GM12875 (cell line): ENCODE measurements around the gene MUTYH.

Experiments
- H3K4me3 ChIP-seq: one replicate; pipeline ENCODE4 v1.5.1; 2011; ENCODE audit warnings: low read depth, low read length, control low read depth
- CTCF ChIP-seq: IDR thresholded peaks from 2 replicates; pipeline ENCODE4 v1.5.1; 2011; ENCODE audit warnings: low read depth, mild to moderate bottlenecking, control low read depth, inconsistent platforms, low read length, moderate library complexity, borderline replicate concordance; ENCODE audit not compliant: insufficient read depth

MUTYH gene

DNA sequence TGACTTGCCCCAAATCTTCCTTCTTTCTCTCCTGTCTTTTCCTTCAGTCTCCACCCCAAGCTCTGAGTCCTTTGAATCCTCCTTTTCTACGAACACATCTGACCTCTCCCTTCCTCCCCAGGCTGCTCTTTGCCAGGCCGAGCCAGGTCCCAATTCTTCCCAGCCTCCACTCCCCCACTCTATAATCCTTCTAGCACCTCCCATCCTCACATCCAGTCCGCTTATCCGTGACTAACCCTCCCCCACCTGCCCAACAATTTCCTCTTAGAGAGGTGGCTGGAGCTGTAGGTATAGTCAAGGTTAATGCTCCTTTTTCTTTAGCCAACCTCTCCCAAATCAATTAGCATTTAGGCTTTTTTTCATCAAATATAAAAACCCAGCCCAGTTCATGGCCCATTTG is 23.1 kb downstream of the MUTYH start:
- no peak overlapping the region for H3K4me3 ChIP-seq
- no peak for TF ChIP-seq CTCF

DNA sequence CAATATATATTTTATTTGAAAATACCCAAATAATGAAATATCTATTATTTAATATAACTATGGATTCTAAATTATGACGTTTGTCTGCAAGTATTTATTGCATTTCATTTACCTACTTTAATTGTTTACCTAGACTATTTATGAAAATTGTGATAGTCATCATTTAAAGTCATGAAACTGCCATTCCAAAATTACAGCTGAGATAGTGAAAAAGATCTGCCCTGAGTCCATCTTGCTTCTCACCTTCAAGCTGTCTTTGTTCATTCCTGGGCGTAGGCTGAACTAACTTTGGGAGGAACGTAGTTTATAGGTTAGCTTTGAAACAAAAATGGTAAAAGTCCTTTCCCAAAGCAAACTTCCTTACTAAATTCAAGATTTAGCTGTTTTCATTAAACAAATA is 26.0 kb downstream of the MUTYH start:
- no peak overlapping the region for H3K4me3 ChIP-seq
- TF ChIP-seq CTCF: no peak

DNA sequence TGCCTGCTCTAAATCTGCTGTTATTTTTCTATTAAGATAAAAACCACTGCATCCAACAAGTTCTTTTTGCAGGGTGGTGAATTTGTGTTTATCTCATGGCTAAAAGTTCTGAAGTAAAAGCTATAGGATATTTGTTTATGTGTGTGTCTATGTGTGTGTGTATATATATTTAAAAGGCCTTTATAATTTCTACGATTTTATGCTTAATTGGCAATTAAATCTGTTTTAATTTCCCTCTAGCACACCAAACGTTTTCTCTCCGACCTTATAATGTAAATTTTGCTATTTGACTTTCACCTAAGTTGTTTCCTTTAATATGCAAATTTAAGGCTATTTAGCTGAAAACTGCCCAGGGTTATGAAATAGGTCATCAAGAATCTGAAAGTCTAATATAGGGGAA is 33.3 kb downstream of the MUTYH start:
- no peak overlapping the region for H3K4me3 ChIP-seq
- TF ChIP-seq CTCF: no peak

- TF ChIP-seq CTCF: no peak
- peak overlapping the region; percentile 10 for H3K4me3 ChIP-seq
Measured at GRCh38 chr1:45306319-45306718, 33.9 kb downstream of the MUTYH start.

DNA sequence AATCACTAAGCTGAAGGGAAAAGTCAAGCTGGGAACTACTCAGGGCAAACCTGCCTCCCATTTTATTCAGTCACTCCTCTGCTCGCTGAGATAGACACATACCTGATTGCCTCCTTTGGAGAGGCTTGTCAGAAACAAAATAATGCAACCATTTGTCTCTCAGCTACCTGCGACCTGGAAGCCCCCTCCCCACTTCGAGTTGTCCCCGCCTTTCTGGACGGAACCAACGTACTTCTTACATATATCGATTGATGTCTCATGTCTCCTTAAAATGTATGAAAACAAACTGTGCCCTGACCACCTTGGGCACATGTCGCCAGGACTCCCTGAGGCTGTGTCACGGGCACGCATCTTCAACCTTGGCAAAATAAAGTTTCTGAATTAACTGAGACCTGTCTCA is 35.0 kb downstream of the MUTYH start:
- H3K4me3 ChIP-seq: no peak overlapping the region
- no peak for TF ChIP-seq CTCF

DNA sequence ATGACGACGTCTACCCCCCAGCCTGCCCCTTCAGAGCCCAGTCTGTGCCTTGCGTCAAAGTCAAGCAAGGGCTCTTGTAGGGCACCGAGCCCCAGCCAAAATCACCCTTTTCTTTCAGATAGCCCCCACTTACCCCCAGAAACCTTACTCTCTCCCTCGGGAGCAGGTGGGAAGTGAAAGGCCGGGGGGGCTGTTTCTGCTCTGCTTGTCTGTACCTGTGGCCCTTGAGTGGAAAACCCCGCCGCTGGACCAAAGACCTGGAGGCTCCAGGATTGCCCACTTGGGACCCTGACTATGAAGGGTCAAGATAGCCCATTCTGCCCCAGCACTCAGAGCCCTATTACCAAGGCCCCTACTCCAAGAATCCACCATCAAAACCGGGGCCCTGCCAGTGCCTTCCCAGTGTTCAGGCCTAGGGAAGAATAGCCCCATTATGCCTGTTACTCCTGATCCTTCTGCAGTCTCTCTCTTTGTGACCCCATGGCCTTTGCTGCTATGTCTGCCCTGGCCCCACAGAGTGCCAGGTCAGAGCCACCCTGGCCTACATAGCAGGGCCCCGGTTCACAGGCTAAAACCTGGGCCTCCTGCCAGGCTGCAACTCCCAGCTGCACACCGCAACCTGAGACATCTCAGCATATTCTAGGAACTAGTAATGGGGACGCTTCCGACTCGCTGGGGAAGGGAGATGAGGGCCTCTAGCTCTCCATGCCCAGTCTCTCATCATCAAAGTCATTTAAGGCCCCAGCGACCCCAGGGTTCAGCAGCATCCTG is 35.7 kb downstream of the MUTYH start:
- no peak for TF ChIP-seq CTCF
- peak overlapping the region; percentile 94 for H3K4me3 ChIP-seq
